H9 (cell line): Measurements from ENCODE around the gene ALOX12B. TPM values are rescaled to one million over a fixed set of nuclear protein-coding genes. Genes with fewer than 3 reads are reported as not detected.

Experiments
- DNase-seq: peaks from one replicate; pipeline ENCODE4 v3.0.0-alpha.2; 2017
- H2AFZ ChIP-seq: one replicate; pipeline ENCODE4 v1.6.1; 2013; ENCODE audit warnings: mild to moderate bottlenecking, low read length, control low read depth, moderate library complexity
- H2AK5ac ChIP-seq: 2 replicates; pipeline ENCODE4 v1.6.1; 2013; ENCODE audit warnings: low read length, control low read depth, mixed read lengths; ENCODE audit not compliant: insufficient read length
- H2BK120ac ChIP-seq: one replicate; pipeline ENCODE4 v1.6.1; 2013; ENCODE audit warnings: low read depth, mild to moderate bottlenecking, low read length, control low read depth, inconsistent platforms; ENCODE audit not compliant: poor library complexity, severe bottlenecking
- H2BK12ac ChIP-seq: 2 replicates; pipeline ENCODE4 v1.6.1; 2013; ENCODE audit warnings: low read length, control low read depth, mixed read lengths, low read depth; ENCODE audit not compliant: insufficient read length
- H2BK15ac ChIP-seq: 2 replicates; pipeline ENCODE4 v1.6.1; 2013; ENCODE audit warnings: low read depth, low read length, control low read depth
- H2BK20ac ChIP-seq: one replicate; pipeline ENCODE4 v1.6.1; 2013; ENCODE audit warnings: low read depth, mild to moderate bottlenecking, low read length, control low read depth, inconsistent platforms; ENCODE audit not compliant: poor library complexity, severe bottlenecking
- H2BK5ac ChIP-seq: 2 replicates; pipeline ENCODE4 v1.6.1; 2013; ENCODE audit warnings: low read length, control low read depth, mixed read lengths; ENCODE audit not compliant: insufficient read length
- H3K14ac ChIP-seq: 2 replicates; pipeline ENCODE4 v1.6.1; 2013; ENCODE audit warnings: low read length, control low read depth; ENCODE audit not compliant: insufficient read depth
- H3K18ac ChIP-seq: 2 replicates; pipeline ENCODE4 v1.6.1; 2013; ENCODE audit warnings: low read depth, mild to moderate bottlenecking, mixed read lengths, low read length, control low read depth; ENCODE audit not compliant: insufficient read length
- H3K23ac ChIP-seq: 2 replicates; pipeline ENCODE4 v1.6.1; 2013; ENCODE audit warnings: low read length, control low read depth, mixed read lengths, low read depth; ENCODE audit not compliant: insufficient read length
- H3K23me2 ChIP-seq: 2 replicates; pipeline ENCODE4 v1.6.1; 2013; ENCODE audit warnings: low read depth, mild to moderate bottlenecking, mixed read lengths, low read length, control low read depth; ENCODE audit not compliant: insufficient read length, poor library complexity, severe bottlenecking
- H3K27ac ChIP-seq: 2 replicates; pipeline ENCODE4 v1.5.1; 2013; ENCODE audit warnings: low read length, control low read depth, mixed read lengths, low read depth; ENCODE audit not compliant: insufficient read length
- H3K27me3 ChIP-seq: 2 replicates; pipeline ENCODE4 v1.6.1; 2013; ENCODE audit warnings: low read length, control low read depth, inconsistent platforms; ENCODE audit not compliant: insufficient read depth
- H3K4ac ChIP-seq: 2 replicates; pipeline ENCODE4 v1.6.1; 2013; ENCODE audit warnings: low read depth, mild to moderate bottlenecking, control low read depth, inconsistent platforms, low read length, moderate library complexity
- H3K4me1 ChIP-seq: 2 replicates; pipeline ENCODE4 v1.6.1; 2013; ENCODE audit warnings: low read length, control low read depth, inconsistent platforms; ENCODE audit not compliant: insufficient read depth
- H3K4me2 ChIP-seq: 2 replicates; pipeline ENCODE4 v1.6.1; 2013; ENCODE audit warnings: low read length, control low read depth, mixed read lengths; ENCODE audit not compliant: insufficient read length, insufficient read depth
- H3K56ac ChIP-seq: 2 replicates; pipeline ENCODE4 v1.6.1; 2013; ENCODE audit warnings: low read depth, mild to moderate bottlenecking, mixed read lengths, low read length, control low read depth; ENCODE audit not compliant: insufficient read length
- H3K79me1 ChIP-seq: 2 replicates; pipeline ENCODE4 v1.6.1; 2013; ENCODE audit warnings: low read depth, mild to moderate bottlenecking, moderate library complexity, low read length, control low read depth, inconsistent platforms; ENCODE audit not compliant: insufficient read depth, poor library complexity, severe bottlenecking
- H3K79me2 ChIP-seq: 2 replicates; pipeline ENCODE4 v1.6.1; 2013; ENCODE audit warnings: low read length, control low read depth, inconsistent platforms; ENCODE audit not compliant: insufficient read depth
- H3K9ac ChIP-seq: 2 replicates; pipeline ENCODE4 v1.6.1; 2013; ENCODE audit warnings: low read length, control low read depth, mixed read lengths; ENCODE audit not compliant: insufficient read length; ENCODE audit errors: extremely low read depth
- H3K9me3 ChIP-seq: one replicate; pipeline ENCODE4 v1.6.1; 2013; ENCODE audit warnings: low read depth, low read length, inconsistent platforms; ENCODE audit not compliant: control insufficient read depth
- H3T11ph ChIP-seq: one replicate; pipeline ENCODE4 v1.6.1; 2013; ENCODE audit warnings: mild to moderate bottlenecking, low read length, control low read depth, inconsistent platforms
- H4K20me1 ChIP-seq: one replicate; pipeline ENCODE4 v1.6.1; 2013; ENCODE audit not compliant: control insufficient read depth, insufficient read length, insufficient read depth
- H4K5ac ChIP-seq: 2 replicates; pipeline ENCODE4 v1.6.1; 2013; ENCODE audit warnings: low read depth, mild to moderate bottlenecking, mixed read lengths, low read length, control low read depth; ENCODE audit not compliant: insufficient read length
- H4K8ac ChIP-seq: replicated peaks from 2 replicates; pipeline ENCODE4 v1.6.1; 2013; ENCODE audit warnings: low read length, control low read depth, mixed read lengths, low read depth; ENCODE audit not compliant: insufficient read length
- H4K91ac ChIP-seq: 2 replicates; pipeline ENCODE4 v1.6.1; 2013; ENCODE audit warnings: low read depth, mild to moderate bottlenecking, moderate library complexity, mixed read lengths, low read length, control low read depth; ENCODE audit not compliant: insufficient read length
- H3K27ac Mint-ChIP-seq, 3 experiments: 2 replicates in 2 of 3; 3 replicates in 1 of 3; pipeline ENCODE4 v1.8.0; 2020 to 2021; ENCODE audit warnings: mixed read lengths in 3 of 3, mild to moderate bottlenecking in 1 of 3, moderate library complexity in 1 of 3
- H3K27me3 Mint-ChIP-seq: 2 replicates; pipeline ENCODE4 v1.8.0; 2021; ENCODE audit warnings: low read depth, mild to moderate bottlenecking, moderate library complexity, mixed read lengths
- H3K36me3 Mint-ChIP-seq, 3 experiments: 2 replicates in 2 of 3; 3 replicates in 1 of 3; pipeline ENCODE4 v1.8.0; 2020 to 2021; ENCODE audit warnings: low read depth in 3 of 3, mixed read lengths in 3 of 3; ENCODE audit not compliant: insufficient read depth in 1 of 3
- H3K4me1 Mint-ChIP-seq, 2 experiments: 2 replicates each; pipeline ENCODE4 v1.8.0; 2020; ENCODE audit warnings: mixed read lengths in 2 of 2
- H3K4me3 Mint-ChIP-seq, 2 experiments: 2 replicates in 1 of 2; 3 replicates in 1 of 2; pipeline ENCODE4 v1.8.0; 2020 to 2021; ENCODE audit warnings: mild to moderate bottlenecking in 2 of 2, mixed read lengths in 2 of 2, moderate library complexity in 1 of 2
- H3K9me3 Mint-ChIP-seq, 2 experiments: 2 replicates in 1 of 2; 3 replicates in 1 of 2; pipeline ENCODE4 v1.8.0; 2020; ENCODE audit warnings: mild to moderate bottlenecking in 2 of 2, mixed read lengths in 2 of 2, moderate library complexity in 1 of 2
- WGBS: extraction: QIAGEN DNeasy Blood & Tissue Kit; methylation state at CpG from one replicate; pipeline ENCODE4 v1.1.7; 2013; ENCODE audit warnings: missing lambda C conversion rate, low lambda C conversion rate, mixed read lengths; ENCODE audit not compliant: insufficient read length; ENCODE audit errors: extremely low coverage; 5-methylcytosine and 5-hydroxymethylcytosine counted together
- total RNA-seq: library from RNA; stranded (reverse); gene quantifications from 2 replicates; pipeline ENCODE4 v1.2.1, GENCODE V29; 2021
- TF ChIP-seq, protein P1 (sequence below): fragments of 200-600 bp; sonication (generic); conservative IDR thresholded peaks from 3 replicates; pipeline ENCODE4 v1.8.0; 2021; ENCODE audit warnings: antibody characterized with exemption, mild to moderate bottlenecking

ALOX12B gene
- total RNA-seq, 1 experiment from 2014 or later = 1.2 TPM

DNA sequence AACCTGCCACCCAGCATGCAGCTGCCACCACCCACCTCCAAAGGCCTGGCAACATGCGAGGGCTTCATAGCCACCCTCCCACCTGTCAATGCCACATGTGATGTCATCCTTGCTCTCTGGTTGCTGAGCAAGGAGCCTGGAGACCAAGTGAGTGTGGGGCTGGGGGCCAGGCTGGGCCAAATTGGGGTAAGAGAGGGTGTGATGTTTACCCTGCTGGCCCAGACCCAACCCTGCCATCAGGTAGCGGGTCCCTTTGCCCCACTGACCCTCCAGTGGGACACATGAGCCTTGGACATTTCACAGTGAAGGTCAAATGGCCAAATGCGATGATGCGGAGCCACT, 39.8 kb downstream of the ALOX12B start:
- H3K4me3 Mint-ChIP-seq = no peak overlapping the region
- H2BK120ac ChIP-seq = no peak overlapping the region
- no peaks in the 10 kb centered on the region; a peak in 1 of 5 replicates for H3K9me3 Mint-ChIP-seq
- H3K18ac ChIP-seq = no peak overlapping the region
- no peak overlapping the region for H3K56ac ChIP-seq
- no peak overlapping the region for H4K8ac ChIP-seq
- no peaks in the 10 kb centered on the region for H3K23me2 ChIP-seq
- no peak for DNase-seq
- H3T11ph ChIP-seq = no peak overlapping the region
- H2BK20ac ChIP-seq = no peak overlapping the region
- H2BK12ac ChIP-seq = no peak overlapping the region
- peaks cover 42% of the 10 kb centered on the region for H3K27me3 Mint-ChIP-seq
- H3K23ac ChIP-seq = no peak overlapping the region
- H3K27me3 ChIP-seq = no peaks in the 10 kb centered on the region
- H3K14ac ChIP-seq = no peak overlapping the region
- no peak overlapping the region for H2BK15ac ChIP-seq
- no peak overlapping the region for H2AFZ ChIP-seq
- no peak overlapping the region for H4K91ac ChIP-seq
- peaks cover 0 to 5% of the 10 kb centered on the region in 2 experiments; a peak in 3 of 4 replicates for H3K4me1 Mint-ChIP-seq
- H4K20me1 ChIP-seq = no peaks in the 10 kb centered on the region
- no peak overlapping the region for H3K4ac ChIP-seq
- WGBS = no CpG with 5 or more reads among the region's 4 CpGs
- H4K5ac ChIP-seq = no peak overlapping the region
- H3K27ac ChIP-seq = no peak overlapping the region
- TF ChIP-seq, protein P1, sequence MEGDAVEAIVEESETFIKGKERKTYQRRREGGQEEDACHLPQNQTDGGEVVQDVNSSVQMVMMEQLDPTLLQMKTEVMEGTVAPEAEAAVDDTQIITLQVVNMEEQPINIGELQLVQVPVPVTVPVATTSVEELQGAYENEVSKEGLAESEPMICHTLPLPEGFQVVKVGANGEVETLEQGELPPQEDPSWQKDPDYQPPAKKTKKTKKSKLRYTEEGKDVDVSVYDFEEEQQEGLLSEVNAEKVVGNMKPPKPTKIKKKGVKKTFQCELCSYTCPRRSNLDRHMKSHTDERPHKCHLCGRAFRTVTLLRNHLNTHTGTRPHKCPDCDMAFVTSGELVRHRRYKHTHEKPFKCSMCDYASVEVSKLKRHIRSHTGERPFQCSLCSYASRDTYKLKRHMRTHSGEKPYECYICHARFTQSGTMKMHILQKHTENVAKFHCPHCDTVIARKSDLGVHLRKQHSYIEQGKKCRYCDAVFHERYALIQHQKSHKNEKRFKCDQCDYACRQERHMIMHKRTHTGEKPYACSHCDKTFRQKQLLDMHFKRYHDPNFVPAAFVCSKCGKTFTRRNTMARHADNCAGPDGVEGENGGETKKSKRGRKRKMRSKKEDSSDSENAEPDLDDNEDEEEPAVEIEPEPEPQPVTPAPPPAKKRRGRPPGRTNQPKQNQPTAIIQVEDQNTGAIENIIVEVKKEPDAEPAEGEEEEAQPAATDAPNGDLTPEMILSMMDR = no peak
- no peaks in the 10 kb centered on the region for H3K9me3 ChIP-seq
- no peaks in the 10 kb centered on the region for H3K79me1 ChIP-seq
- H3K79me2 ChIP-seq = no peaks in the 10 kb centered on the region
- no peak overlapping the region for H3K9ac ChIP-seq
- no peak overlapping the region for H3K4me2 ChIP-seq
- no peaks in the 10 kb centered on the region for H3K4me1 ChIP-seq
- H3K27ac Mint-ChIP-seq = no peak overlapping the region; a peak in 1 of 7 replicates
- H3K36me3 Mint-ChIP-seq = no peaks in the 10 kb centered on the region
- no peak overlapping the region for H2BK5ac ChIP-seq
- no peak overlapping the region for H2AK5ac ChIP-seq
